Uterus (tissue), 4 donors: Measurements from ENCODE around the gene RIPOR3. TPM values are rescaled to one million over a fixed set of nuclear protein-coding genes. Genes with fewer than 3 reads are reported as not detected.

ENCODE experiments used
- DNase-seq, 2 donors: peaks; one replicate each; pipeline ENCODE4 v3.0.0-alpha.2; 2019 to 2020
- H3K27ac ChIP-seq, 2 donors: fragments of 200-600 bp; sonication (generic); 1 replicate in 1 of 2; 2 replicates in 1 of 2; pipeline ENCODE4 v1.5.1; 2016 to 2018
- H3K27me3 ChIP-seq, 2 donors: fragments of 200-600 bp; sonication (generic); one replicate each; pipeline ENCODE4 v1.5.1; 2018 to 2019; ENCODE audit warnings: control low read depth in 1 of 2
- H3K36me3 ChIP-seq, 2 donors: fragments of 200-600 bp; sonication (generic); one replicate each; pipeline ENCODE4 v1.5.1; 2019; ENCODE audit warnings: control low read depth in 1 of 2
- H3K4me1 ChIP-seq, 2 donors: fragments of 200-600 bp; sonication (generic); one replicate each; pipeline ENCODE4 v1.5.1; 2018 to 2019; ENCODE audit warnings: control low read depth in 1 of 2
- H3K4me3 ChIP-seq, 2 donors: fragments of 200-600 bp; sonication (generic); 1 replicate in 1 of 2; 2 replicates in 1 of 2; pipeline ENCODE4 v1.5.1; 2018 to 2019; ENCODE audit warnings: mild to moderate bottlenecking in 1 of 2
- H3K9me3 ChIP-seq, 2 donors: fragments of 200-600 bp; sonication (generic); one replicate each; pipeline ENCODE4 v1.5.1; 2019; ENCODE audit warnings: control low read depth in 1 of 2
- POLR2A ChIP-seq, 2 donors: fragments of 450-650 bp; IDR thresholded peaks; one replicate each; pipeline ENCODE4 v1.6.1; 2016; ENCODE audit warnings: antibody characterized with exemption in 2 of 2, mild to moderate bottlenecking in 1 of 2, moderate library complexity in 1 of 2
- intact Hi-C: fragments of 100-400 bp; cut with DNase I; formaldehyde crosslinking; loops from one replicate; pipeline ENCODE4 v1.15.1; 2023; ENCODE audit warnings: low total_unique reads
- total RNA-seq, 4 donors: library from RNA; depleted of rRNA in 3 of 4; stranded (reverse); fragments of >200 nt in 3 of 4; gene quantifications; one replicate each; pipeline versions ENCODE4 v1.1.0 to v1.2.4, GENCODE V29; 2014 to 2023
- TF ChIP-seq, protein P1 (sequence below), 4 experiments: fragments of 200-600 bp in 2 of 4; fragments of 450-650 bp in 2 of 4; sonication (generic) in 2 of 4; IDR thresholded peaks; one replicate each; pipeline ENCODE4 v1.5.1; 2016 to 2019; ENCODE audit warnings: antibody characterized with exemption in 4 of 4, mild to moderate bottlenecking in 2 of 4, moderate library complexity in 1 of 4
- donor health status: DM: yes; HTN: yes; CAD: no.

The RIPOR3 gene
- total RNA-seq, 4 donors from 2014 or later, result 9.1 to 85.4 (median 17.8) TPM

DNA sequence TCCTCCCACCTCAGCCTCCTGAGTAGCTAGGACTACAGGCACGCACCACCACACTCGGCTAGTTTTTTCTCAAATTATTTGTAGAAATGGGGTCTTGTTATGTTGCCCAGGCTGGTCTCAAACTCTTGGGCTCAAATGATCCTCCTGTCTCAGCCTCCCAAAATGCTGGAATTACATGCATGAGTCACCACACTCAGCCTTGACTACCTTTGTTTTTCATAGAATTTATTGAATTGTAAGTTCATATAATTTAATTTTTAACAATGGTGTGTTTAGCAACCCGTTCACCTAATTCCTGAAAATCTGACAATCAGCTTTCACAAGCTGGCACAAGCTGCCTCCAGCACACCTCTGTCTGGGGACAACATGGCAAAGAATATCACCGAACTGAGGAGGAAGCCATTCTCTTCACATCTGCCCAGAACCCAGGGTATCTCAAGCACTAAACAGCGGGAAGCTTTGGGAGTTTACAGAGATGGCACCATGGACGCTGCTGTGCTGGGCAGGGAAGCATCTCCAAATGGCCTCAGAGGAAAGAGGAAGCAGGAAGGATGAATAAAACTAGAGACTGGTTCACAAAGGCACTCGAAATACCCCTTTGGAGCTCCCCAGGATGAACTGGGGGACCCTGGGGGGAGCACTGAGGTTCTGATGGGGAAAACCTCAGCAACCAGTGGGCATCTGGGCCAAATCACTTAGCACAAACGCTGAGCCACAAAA, 2.9 kb downstream of the RIPOR3 start:
- no peaks in the 10 kb centered on the region for H3K4me1 ChIP-seq
- H3K27ac ChIP-seq, result peak overlapping the region; percentile 88 to 89
- DNase-seq, result no peak
- no peaks in the 10 kb centered on the region for H3K27me3 ChIP-seq
- H3K9me3 ChIP-seq, result no peaks in the 10 kb centered on the region
- TF ChIP-seq, protein P1, sequence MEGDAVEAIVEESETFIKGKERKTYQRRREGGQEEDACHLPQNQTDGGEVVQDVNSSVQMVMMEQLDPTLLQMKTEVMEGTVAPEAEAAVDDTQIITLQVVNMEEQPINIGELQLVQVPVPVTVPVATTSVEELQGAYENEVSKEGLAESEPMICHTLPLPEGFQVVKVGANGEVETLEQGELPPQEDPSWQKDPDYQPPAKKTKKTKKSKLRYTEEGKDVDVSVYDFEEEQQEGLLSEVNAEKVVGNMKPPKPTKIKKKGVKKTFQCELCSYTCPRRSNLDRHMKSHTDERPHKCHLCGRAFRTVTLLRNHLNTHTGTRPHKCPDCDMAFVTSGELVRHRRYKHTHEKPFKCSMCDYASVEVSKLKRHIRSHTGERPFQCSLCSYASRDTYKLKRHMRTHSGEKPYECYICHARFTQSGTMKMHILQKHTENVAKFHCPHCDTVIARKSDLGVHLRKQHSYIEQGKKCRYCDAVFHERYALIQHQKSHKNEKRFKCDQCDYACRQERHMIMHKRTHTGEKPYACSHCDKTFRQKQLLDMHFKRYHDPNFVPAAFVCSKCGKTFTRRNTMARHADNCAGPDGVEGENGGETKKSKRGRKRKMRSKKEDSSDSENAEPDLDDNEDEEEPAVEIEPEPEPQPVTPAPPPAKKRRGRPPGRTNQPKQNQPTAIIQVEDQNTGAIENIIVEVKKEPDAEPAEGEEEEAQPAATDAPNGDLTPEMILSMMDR (IDR thresholded peaks at IDR 0.05), result no peak
- no peak for TF ChIP-seq POLR2A (IDR thresholded peaks at IDR 0.05)
- no peaks in the 10 kb centered on the region for H3K36me3 ChIP-seq
- no peak overlapping the region for H3K4me3 ChIP-seq
- intact Hi-C loops, result no loop called here

DNA sequence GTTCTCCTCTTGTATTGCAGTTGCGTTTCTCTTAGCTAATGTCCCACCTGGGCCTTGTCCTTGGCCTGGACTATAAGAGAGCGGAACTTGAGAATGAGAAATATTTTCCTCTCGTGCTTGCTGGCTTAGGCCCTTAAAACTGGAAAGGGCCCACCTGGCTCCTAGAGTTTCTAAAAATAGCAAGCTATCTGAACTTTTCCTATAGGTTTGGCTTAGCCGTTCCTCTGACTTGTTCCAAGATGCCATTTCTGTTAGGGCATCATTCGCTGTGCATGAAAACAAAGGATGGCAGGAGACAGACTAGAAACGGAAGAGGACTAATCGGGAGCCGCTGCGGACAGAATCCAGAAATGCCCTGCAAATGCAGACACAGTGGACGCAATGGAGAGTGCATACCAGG, 4.5 kb downstream of the RIPOR3 start:
- H3K36me3 ChIP-seq, result no peaks in the 10 kb centered on the region
- H3K27ac ChIP-seq, result peak overlapping the region; percentile 0 to 54
- no peaks in the 10 kb centered on the region for H3K9me3 ChIP-seq
- no peak overlapping the region for H3K4me3 ChIP-seq
- TF ChIP-seq, protein P1 (IDR thresholded peaks at IDR 0.05), result no peak
- no peak for TF ChIP-seq POLR2A (IDR thresholded peaks at IDR 0.05)
- intact Hi-C loops, result no loop called here
- DNase-seq, result no peak
- no peaks in the 10 kb centered on the region for H3K4me1 ChIP-seq
- no peaks in the 10 kb centered on the region for H3K27me3 ChIP-seq

DNA sequence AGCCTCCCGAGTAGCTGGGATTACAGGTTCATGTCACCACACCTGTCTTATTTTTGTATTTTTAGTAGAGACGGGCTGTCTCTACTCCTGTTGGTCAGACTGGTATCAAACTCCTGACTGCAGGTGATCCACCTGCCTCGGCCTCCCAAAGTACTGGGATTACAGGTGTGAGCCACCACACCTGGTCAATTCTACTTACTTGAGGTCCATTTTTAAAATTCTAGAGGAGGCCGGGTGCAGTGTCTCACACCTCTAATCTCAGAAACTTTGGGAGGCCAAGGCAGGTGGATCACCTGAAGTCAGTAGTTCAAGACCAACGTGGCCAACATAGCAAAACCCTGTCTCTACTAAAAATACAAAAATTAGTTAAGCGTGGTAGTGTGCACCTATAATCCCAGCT, 7.8 kb downstream of the RIPOR3 start:
- intact Hi-C loops, result no loop called here
- Histone ChIP-seq H3K9me3 (no peaks in the 10 kb centered on the region), H3K36me3 (no peaks in the 10 kb centered on the region)

DNA sequence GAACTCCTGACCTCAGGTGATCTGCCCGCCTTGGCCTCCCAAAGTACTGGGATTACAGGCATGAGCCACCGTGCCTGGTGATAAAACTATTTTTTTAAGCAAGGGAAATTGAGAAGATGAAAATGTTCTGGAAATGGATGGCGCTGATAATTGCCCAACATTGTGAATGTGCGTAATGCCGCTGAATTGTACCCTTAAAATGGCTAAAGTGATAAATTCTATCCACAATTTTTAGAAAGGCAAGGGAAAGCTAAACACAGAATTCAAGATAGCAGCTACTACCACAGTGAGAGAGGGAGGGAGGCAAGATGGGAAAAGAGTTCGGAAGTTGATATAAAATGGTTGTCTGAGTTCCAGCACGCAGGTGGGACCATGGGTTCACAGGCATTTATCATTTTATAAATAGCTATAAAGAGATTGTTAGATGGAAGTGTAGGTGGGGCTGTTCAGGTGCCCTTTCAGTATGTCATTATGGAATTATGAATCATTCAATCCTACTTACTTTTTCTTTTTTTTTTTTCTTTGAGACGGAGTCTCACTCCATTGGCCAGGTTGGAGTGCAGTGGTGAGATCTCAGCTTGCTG, 8.3 kb downstream of the RIPOR3 start:
- Histone ChIP-seq H3K4me3 (no peak overlapping the region), H3K27ac (no peak overlapping the region), H3K36me3 (no peaks in the 10 kb centered on the region), H3K4me1 (peaks cover 0 to 4% of the 10 kb centered on the region in 2 donors), H3K9me3 (no peaks in the 10 kb centered on the region), H3K27me3 (no peaks in the 10 kb centered on the region)
- no peak for TF ChIP-seq POLR2A (IDR thresholded peaks at IDR 0.05)
- TF ChIP-seq, protein P1 (IDR thresholded peaks at IDR 0.05), result no peak
- DNase-seq, result no peak
- intact Hi-C loops, result no loop called here

More for the DNA sequence above, 7.8 kb downstream of the RIPOR3 start:
- DNase-seq, result no peak
- Histone ChIP-seq H3K27ac (no peak overlapping the region), H3K4me1 (peaks cover 0 to 4% of the 10 kb centered on the region in 2 donors), H3K27me3 (no peaks in the 10 kb centered on the region), H3K4me3 (no peak overlapping the region)
- TF ChIP-seq POLR2A (IDR thresholded peaks at IDR 0.05), result no peak
- TF ChIP-seq, protein P1 (IDR thresholded peaks at IDR 0.05), result no peak

DNA sequence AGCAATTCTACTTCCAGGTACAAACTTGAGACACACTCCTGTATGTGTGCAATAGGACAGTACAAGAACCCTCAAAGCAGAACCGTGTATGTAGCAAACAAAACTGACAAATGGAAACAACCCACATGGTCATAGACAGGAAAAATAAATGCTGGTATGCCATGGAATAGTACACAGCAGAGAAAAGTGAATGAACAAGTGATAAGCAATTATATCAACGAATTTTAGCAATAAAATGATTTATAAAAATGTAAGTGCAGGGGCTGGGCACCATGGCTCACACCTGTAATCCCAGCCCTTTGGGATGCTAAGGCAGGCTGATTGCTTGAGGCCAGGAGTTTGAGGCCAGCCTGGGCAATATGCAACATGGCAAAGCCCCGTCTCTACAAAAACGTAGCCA, 9.3 kb downstream of the RIPOR3 start:
- H3K36me3 ChIP-seq, result no peaks in the 10 kb centered on the region
- no peak overlapping the region for H3K27ac ChIP-seq
- H3K4me3 ChIP-seq, result no peak overlapping the region
- TF ChIP-seq, protein P1 (IDR thresholded peaks at IDR 0.05), result no peak
- no peak for TF ChIP-seq POLR2A (IDR thresholded peaks at IDR 0.05)
- H3K4me1 ChIP-seq, result peaks cover 0 to 4% of the 10 kb centered on the region in 2 donors
- intact Hi-C loops, result no loop called here
- no peaks in the 10 kb centered on the region for H3K27me3 ChIP-seq
- no peaks in the 10 kb centered on the region for H3K9me3 ChIP-seq
- DNase-seq, result no peak
